ENCODE measurements around the gene STH. TPM values are rescaled to one million over a fixed set of nuclear protein-coding genes. Genes with fewer than 3 reads are reported as not detected.

STH gene
- total and polyA plus RNA-seq, 2 of the 4 experiments (the other 2 are of a cell fraction), result not detected

DNA sequence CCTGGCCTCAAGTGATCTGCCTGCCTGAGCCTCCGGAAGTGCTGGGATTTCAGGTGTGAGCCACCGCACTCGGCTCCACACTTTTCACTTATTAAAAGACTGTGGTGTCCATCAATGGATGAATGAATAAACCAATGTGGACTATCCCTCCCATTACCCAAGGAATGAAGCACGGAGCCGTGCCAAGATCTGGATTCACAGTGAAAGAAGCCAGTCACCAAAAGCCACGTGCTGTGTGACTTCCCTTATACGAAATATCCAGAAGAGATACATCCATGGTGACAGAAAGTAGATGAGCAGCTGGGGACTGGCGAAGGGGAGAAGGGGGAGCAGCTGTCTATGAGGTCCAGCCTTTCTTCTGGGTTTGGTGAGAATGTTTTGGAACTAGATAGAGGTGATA lies 48.2 kb upstream of the STH start:
- Histone ChIP-seq H3K23ac (ENCODE audit: low read depth, low read length) (no peak overlapping the region), H3K4me3 (ENCODE audit: insufficient read depth, low read depth, low read length) (no peak overlapping the region), H3K79me1 (ENCODE audit: low read depth in 1 of 2, low read length in 2 of 2) (no peaks in the 10 kb centered on the region), H3K9me1 (ENCODE audit: insufficient read depth, low read length) (no peaks in the 10 kb centered on the region), H3K4ac (ENCODE audit: low read depth, low read length) (no peak overlapping the region), H3K4me2 (ENCODE audit: low read depth, low read length) (no peak overlapping the region), H3K27me3 (ENCODE audit: control insufficient read depth, insufficient read depth, low read length) (peaks cover 38% of the 10 kb centered on the region), H2BK20ac (ENCODE audit: low read depth, low read length) (no peak overlapping the region), H2BK120ac (ENCODE audit: low read depth, low read length) (no peak overlapping the region), H4K20me1 (ENCODE audit: insufficient read depth, low read length) (no peaks in the 10 kb centered on the region), H2AFZ (replicated peaks; ENCODE audit: low read length, poor library complexity) (no peak overlapping the region), H3K18ac (ENCODE audit: low read depth, low read length) (no peak overlapping the region), H3K4me1 (ENCODE audit: control insufficient read depth, insufficient read depth, low read length) (no peaks in the 10 kb centered on the region), H4K8ac (ENCODE audit: low read depth in 2 of 2, low read length in 2 of 2) (no peak overlapping the region), H3K14ac (replicated peaks; ENCODE audit: low read depth, low read length) (no peak overlapping the region), H2AK5ac (ENCODE audit: low read depth, low read length) (no peak overlapping the region), H4K91ac (ENCODE audit: insufficient read depth, low read depth, low read length) (no peak overlapping the region), H3K9ac (ENCODE audit: low read depth, low read length) (no peak overlapping the region), H2AK9ac (replicated peaks; ENCODE audit: low read depth, low read length, poor library complexity) (no peak overlapping the region), H2BK5ac (ENCODE audit: low read depth, low read length, poor library complexity, severe bottlenecking) (no peak overlapping the region), H4K5ac (ENCODE audit: low read depth, low read length) (no peak overlapping the region), H2BK15ac (ENCODE audit: low read depth, low read length) (no peak overlapping the region), H3K36me3 (ENCODE audit: control insufficient read depth, insufficient read depth, low read length) (no peaks in the 10 kb centered on the region), H3K27ac (ENCODE audit: insufficient read depth, low read length) (no peak overlapping the region), H3K9me3 (ENCODE audit: control insufficient read depth, insufficient read depth, low read length) (no peaks in the 10 kb centered on the region), H3K56ac (ENCODE audit: extremely low read depth, insufficient read depth, low read length) (no peak overlapping the region)
- CTCF ChIA-PET, result no interaction called here
- DNase-seq (no peak), ATAC-seq (ENCODE audit: low read depth) (no peak)
- POLR2A ChIA-PET (ENCODE audit: unreplicated experiment), result no interaction called here
- in situ Hi-C loops (cut with MboI; ENCODE audit: low sequenced_read_pairs) (no loop called here), dilution Hi-C loops (cut with HindIII; ENCODE audit: low sequenced_read_pairs, unreplicated experiment) (no loop called here), intact Hi-C loops (cut with micrococcal nuclease) (no loop called here)
- WGBS, 2 experiments (ENCODE audit: extremely low coverage in 2 of 2, insufficient read length in 1 of 2), result no CpG with 5 or more reads among the region's 8 CpGs
- no TSS peak for BruUV-seq (replicated peaks)
- no peak for TF ChIP-seq MXI1 (IDR thresholded peaks at IDR 0.05; ENCODE audit: borderline replicate concordance, low read depth, low read length)

All from IMR-90 (cell line).